ENCODE results near the gene SDK1. TPM values are rescaled to one million over a fixed set of nuclear protein-coding genes. Genes with fewer than 3 reads are reported as not detected.

Gene SDK1
- total and polyA plus RNA-seq, 4 donors: 0.12 to 0.47 (median 0.36) TPM

DNA sequence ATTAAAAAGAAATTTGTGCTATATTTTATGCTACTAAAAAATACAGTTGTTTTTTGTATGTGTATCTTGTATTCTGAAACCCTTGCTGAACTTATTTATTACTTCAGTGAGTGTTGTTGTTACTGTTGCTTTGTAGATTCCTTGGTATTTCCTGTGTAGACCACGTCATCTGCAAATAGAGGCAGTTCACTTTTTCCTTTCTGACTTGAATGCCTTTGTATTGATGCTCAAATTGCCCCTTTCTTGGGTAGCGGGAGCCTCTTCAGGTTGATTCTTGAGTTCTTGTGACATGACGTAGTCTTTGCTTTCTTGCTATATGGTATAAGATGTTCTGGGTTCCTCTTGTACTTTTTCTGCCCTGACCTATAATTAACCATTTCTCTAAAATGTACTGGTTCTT is 504.1 kb downstream of the SDK1 start:
- H3K9me3 ChIP-seq (ENCODE audit: control insufficient read depth in 4 of 4, low read length in 3 of 4): no peaks in the 10 kb centered on the region
- no peaks in the 10 kb centered on the region for H3K4me1 ChIP-seq (ENCODE audit: control insufficient read depth in 4 of 4, insufficient read depth in 4 of 4, low read length in 3 of 4)
- H3K36me3 ChIP-seq (ENCODE audit: control insufficient read depth in 4 of 4, insufficient read depth in 3 of 4, low read depth in 1 of 4, low read length in 3 of 4): no peaks in the 10 kb centered on the region
- WGBS: 83% methylated on average over 3 of the region's 3 CpGs
- no peak for DNase-seq (ENCODE audit: low spot score)
- no peak overlapping the region for H3K27ac ChIP-seq (ENCODE audit: low read depth in 1 of 2, low read length in 2 of 2)
- no peaks in the 10 kb centered on the region for H3K27me3 ChIP-seq (ENCODE audit: control insufficient read depth in 4 of 4, insufficient read depth in 4 of 4, low read length in 3 of 4)
- TF ChIP-seq HNF4G (IDR thresholded peaks at IDR 0.05) (no peak), RAD21 (IDR thresholded peaks at IDR 0.05) (no peak), FOXA1 (IDR thresholded peaks at IDR 0.05) (no peak), HNF4A (conservative IDR thresholded peaks at IDR 0.05) (no peak), TAF1 (conservative IDR thresholded peaks at IDR 0.05) (no peak), YY1 (IDR thresholded peaks at IDR 0.05) (no peak), RXRA (IDR thresholded peaks at IDR 0.05) (no peak), SP1 (IDR thresholded peaks at IDR 0.05) (no peak), GABPA (IDR thresholded peaks at IDR 0.05 in 1 of 2, conservative IDR thresholded peaks at IDR 0.05 in 1 of 2) (no peak), FOXA2 (IDR thresholded peaks at IDR 0.05) (no peak)
- TF ChIP-seq, protein P1, sequence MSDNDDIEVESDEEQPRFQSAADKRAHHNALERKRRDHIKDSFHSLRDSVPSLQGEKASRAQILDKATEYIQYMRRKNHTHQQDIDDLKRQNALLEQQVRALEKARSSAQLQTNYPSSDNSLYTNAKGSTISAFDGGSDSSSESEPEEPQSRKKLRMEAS (IDR thresholded peaks at IDR 0.05): no peak
- TF ChIP-seq, protein P2, sequence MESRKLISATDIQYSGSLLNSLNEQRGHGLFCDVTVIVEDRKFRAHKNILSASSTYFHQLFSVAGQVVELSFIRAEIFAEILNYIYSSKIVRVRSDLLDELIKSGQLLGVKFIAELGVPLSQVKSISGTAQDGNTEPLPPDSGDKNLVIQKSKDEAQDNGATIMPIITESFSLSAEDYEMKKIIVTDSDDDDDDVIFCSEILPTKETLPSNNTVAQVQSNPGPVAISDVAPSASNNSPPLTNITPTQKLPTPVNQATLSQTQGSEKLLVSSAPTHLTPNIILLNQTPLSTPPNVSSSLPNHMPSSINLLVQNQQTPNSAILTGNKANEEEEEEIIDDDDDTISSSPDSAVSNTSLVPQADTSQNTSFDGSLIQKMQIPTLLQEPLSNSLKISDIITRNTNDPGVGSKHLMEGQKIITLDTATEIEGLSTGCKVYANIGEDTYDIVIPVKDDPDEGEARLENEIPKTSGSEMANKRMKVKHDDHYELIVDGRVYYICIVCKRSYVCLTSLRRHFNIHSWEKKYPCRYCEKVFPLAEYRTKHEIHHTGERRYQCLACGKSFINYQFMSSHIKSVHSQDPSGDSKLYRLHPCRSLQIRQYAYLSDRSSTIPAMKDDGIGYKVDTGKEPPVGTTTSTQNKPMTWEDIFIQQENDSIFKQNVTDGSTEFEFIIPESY (IDR thresholded peaks at IDR 0.05): no peak
- TF ChIP-seq, protein P3, sequence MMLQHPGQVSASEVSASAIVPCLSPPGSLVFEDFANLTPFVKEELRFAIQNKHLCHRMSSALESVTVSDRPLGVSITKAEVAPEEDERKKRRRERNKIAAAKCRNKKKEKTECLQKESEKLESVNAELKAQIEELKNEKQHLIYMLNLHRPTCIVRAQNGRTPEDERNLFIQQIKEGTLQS (IDR thresholded peaks at IDR 0.05): no peak
- TF ChIP-seq, protein P4, sequence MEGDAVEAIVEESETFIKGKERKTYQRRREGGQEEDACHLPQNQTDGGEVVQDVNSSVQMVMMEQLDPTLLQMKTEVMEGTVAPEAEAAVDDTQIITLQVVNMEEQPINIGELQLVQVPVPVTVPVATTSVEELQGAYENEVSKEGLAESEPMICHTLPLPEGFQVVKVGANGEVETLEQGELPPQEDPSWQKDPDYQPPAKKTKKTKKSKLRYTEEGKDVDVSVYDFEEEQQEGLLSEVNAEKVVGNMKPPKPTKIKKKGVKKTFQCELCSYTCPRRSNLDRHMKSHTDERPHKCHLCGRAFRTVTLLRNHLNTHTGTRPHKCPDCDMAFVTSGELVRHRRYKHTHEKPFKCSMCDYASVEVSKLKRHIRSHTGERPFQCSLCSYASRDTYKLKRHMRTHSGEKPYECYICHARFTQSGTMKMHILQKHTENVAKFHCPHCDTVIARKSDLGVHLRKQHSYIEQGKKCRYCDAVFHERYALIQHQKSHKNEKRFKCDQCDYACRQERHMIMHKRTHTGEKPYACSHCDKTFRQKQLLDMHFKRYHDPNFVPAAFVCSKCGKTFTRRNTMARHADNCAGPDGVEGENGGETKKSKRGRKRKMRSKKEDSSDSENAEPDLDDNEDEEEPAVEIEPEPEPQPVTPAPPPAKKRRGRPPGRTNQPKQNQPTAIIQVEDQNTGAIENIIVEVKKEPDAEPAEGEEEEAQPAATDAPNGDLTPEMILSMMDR (IDR thresholded peaks at IDR 0.05; ENCODE audit: low read depth, low read length, missing input control): no peak
- TF ChIP-seq, protein P5, sequence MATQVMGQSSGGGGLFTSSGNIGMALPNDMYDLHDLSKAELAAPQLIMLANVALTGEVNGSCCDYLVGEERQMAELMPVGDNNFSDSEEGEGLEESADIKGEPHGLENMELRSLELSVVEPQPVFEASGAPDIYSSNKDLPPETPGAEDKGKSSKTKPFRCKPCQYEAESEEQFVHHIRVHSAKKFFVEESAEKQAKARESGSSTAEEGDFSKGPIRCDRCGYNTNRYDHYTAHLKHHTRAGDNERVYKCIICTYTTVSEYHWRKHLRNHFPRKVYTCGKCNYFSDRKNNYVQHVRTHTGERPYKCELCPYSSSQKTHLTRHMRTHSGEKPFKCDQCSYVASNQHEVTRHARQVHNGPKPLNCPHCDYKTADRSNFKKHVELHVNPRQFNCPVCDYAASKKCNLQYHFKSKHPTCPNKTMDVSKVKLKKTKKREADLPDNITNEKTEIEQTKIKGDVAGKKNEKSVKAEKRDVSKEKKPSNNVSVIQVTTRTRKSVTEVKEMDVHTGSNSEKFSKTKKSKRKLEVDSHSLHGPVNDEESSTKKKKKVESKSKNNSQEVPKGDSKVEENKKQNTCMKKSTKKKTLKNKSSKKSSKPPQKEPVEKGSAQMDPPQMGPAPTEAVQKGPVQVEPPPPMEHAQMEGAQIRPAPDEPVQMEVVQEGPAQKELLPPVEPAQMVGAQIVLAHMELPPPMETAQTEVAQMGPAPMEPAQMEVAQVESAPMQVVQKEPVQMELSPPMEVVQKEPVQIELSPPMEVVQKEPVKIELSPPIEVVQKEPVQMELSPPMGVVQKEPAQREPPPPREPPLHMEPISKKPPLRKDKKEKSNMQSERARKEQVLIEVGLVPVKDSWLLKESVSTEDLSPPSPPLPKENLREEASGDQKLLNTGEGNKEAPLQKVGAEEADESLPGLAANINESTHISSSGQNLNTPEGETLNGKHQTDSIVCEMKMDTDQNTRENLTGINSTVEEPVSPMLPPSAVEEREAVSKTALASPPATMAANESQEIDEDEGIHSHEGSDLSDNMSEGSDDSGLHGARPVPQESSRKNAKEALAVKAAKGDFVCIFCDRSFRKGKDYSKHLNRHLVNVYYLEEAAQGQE (IDR thresholded peaks at IDR 0.05): no peak
- H3K9ac ChIP-seq (ENCODE audit: low read depth in 1 of 2, low read length in 2 of 2): no peak overlapping the region
- no peak overlapping the region for H3K4me3 ChIP-seq (ENCODE audit: low read depth in 1 of 3, low read length in 3 of 3)

DNA sequence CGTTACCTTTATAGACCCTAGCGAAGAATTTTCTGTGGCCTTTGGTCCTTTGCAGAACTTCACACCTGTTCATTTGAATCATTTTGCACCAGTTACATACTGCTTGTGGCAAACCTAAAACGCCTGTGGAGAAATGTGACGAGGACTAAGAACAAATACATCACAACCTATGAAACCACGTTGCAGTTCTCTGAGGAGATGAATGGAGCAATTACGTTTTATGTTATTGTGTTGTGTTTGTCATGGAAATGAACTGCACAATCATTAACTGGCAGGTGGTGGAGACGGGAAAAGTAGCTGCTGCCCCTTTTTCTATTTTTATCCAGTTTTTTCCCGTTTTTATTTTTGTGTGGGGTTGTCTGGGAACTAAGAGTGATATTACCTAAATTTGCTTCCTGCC is 505.5 kb downstream of the SDK1 start:
- Histone ChIP-seq H3K27ac (ENCODE audit: low read depth in 1 of 2, low read length in 2 of 2) (no peak overlapping the region), H3K9me3 (ENCODE audit: control insufficient read depth in 4 of 4, low read length in 3 of 4) (peaks cover 0 to 2% (median 0%) of the 10 kb centered on the region in 4 donors), H3K4me1 (ENCODE audit: control insufficient read depth in 4 of 4, insufficient read depth in 4 of 4, low read length in 3 of 4) (no peaks in the 10 kb centered on the region), H3K27me3 (ENCODE audit: control insufficient read depth in 4 of 4, insufficient read depth in 4 of 4, low read length in 3 of 4) (no peaks in the 10 kb centered on the region), H3K36me3 (ENCODE audit: control insufficient read depth in 4 of 4, insufficient read depth in 3 of 4, low read depth in 1 of 4, low read length in 3 of 4) (no peaks in the 10 kb centered on the region), H3K4me3 (ENCODE audit: low read depth in 1 of 3, low read length in 3 of 3) (no peak overlapping the region), H3K9ac (ENCODE audit: low read depth in 1 of 2, low read length in 2 of 2) (no peak overlapping the region)
- WGBS: 83% methylated on average over 8 of the region's 8 CpGs
- TF ChIP-seq, protein P5 (IDR thresholded peaks at IDR 0.05): no peak
- DNase-seq (ENCODE audit: low spot score): no peak

Data from liver (tissue), 9 donors.